ENCODE measurements around the gene ZCCHC8.

Gene ZCCHC8

DNA sequence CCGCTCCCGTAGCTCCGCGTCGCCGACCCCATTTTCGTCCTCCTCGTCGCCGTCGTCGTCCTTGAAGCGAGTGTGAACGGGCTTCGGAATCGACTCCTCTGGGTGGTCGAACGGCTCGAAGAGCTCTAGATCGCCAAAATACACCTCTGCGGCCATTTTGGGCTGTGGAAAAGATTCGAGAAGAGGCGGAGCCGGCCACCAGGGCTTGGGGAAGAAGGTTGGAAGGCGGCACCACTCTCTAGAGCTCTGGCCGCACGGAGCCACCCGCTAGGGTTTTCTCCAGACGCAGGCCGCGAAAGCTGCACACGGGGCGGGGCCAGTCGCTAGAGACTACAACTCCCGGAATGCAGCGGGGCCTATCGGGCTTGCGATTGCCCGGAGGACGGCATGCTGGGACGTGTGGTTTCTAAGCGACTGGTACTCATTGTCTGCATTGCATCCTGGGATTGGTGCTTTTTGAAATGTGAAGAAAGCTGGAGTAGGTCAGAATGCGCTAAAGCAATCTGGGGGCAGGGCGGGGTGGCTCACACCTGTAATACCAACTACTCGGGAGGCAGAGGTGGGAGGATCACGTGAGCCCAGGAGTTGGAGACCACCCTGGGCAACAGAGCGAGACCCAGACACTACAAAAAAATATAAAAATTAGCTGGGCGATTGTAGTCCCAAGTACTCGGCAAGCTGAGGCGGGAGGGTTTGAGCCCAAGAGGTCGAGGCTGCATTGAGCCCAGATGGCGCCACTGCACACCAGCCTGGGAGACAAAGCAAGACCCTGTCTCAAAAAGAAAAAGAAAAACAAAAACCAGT, at the start of gene ZCCHC8:
Gene ZCCHC8, minus strand, starts transcription at position 248 of the 804 bp plus-strand sequence. Its CDS starts 92 bp downstream, at position 156.
- DNase-seq (ENCODE audit: low read depth in 2 of 2, low spot score in 1 of 2): peak; percentile 91 to 92

DNA sequence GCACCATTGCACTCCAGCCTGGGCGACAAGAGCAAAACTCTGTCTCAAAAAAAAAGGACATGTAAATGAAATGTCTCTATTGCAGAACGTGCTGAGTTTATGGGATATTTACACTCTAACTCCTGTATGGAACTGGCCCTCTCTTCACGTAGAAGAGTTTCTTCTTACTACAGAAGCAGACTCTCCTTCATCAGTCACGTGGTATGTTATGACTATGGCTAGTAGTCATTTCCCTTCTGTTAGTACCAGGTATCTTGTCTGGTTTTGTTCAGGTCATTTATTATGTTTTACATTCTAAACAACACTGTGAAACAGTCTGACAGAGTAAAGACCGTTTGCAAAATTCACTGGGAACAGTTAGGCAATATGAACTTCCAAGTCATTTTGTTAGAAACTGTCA, 46.6 kb upstream of the ZCCHC8 start:
- no peak for DNase-seq (ENCODE audit: low read depth in 2 of 2, low spot score in 1 of 2)

DNA sequence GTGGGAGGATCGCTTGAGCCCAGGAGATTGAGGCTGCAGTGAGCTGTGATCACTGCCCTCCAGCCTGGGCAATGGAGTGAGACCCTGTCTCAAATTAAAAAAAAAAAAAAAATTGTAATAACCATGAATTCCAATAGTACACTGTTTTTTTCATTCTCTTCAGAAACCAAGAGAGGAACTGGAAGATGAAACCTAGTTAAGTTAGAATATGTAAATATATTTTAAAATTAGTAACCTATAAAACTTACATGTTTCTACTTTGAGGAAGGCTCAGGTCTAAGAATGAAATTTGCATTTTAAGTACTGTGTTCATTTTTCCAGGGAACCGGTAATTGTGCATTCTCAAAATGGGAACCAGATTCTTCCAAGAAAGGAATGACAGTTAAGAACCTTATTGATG, 45.1 kb upstream of the ZCCHC8 start:
- DNase-seq (ENCODE audit: low read depth in 2 of 2, low spot score in 1 of 2): no peak

DNA sequence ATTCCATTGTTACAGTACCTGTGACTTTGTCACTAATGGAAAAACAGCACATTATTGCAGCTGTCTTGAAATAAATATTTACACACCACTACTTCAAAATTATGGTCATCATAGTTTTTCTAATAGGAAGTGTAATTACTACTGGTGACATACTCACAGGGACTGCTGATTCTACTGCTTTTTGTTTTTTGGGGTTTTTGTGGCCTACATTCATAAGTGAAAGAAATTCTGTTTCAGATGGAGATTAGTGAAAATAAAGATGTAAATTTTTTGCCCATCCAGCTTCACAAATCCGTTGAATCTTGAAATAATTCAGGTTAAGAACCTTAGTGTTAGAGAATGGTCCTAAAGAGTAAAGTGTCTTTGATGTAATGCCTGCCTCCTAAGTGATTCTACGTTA, 43.8 kb upstream of the ZCCHC8 start:
- no peak for DNase-seq (ENCODE audit: low read depth in 2 of 2, low spot score in 1 of 2)

DNA sequence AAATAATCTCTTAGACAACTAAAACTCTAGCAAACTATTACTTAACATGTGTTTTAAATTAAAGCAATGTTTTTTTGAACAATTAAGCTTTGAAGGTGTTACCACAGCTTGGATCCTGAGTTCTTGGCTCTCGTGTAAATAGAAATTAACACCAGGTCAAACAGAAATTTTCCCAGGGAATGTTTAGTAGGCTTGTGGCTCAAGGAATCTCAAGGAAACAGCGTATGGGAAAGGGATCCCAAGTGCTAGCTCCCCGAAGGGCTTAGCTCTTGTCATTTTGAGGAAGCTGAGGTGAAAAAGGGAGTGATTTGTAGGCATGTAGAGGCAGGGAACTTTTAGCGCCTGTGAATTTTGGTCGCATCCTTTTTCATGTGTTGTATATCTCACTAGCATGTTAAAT, 37.8 kb upstream of the ZCCHC8 start:
- DNase-seq (ENCODE audit: low read depth in 2 of 2, low spot score in 1 of 2): no peak

DNA sequence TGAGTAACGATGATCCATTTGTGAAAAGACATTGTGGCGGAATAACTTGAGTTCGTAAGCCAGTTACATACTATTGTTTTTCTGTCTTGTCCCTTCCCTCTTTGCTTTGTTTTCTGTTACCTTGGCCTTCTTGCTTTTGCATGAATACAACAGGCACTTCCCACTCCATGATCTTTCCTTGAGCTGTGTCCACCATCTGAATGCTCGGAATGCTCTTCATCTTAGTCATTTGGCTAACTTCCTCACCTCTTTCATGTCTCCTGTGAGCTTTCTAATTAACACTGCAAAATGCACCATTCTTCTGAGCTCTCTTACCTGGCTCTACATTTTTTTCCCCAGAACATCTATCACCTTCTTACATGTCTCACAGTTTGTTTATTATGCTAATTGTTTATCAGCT, 36.3 kb upstream of the ZCCHC8 start:
- no peak for DNase-seq (ENCODE audit: low read depth in 2 of 2, low spot score in 1 of 2)

DNA sequence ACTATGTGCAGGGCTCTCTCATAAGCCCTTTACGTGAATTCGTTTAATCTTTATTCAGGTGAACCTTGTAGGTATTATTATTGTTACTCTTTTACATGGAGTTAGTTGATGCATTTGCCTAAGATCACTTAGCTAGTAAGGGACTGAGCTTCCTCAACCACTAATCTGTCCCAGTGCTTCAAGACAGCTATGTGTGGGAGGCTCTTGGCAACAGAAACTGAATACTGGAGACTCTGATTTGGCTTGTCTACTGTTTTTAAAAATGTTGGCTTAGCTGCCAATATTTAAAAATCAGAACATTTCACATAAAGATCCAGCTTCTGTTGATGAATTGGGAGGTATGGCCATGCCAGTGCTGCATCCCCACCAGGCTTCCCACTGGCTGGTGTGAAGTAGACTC, 33.1 kb upstream of the ZCCHC8 start:
- DNase-seq (ENCODE audit: low read depth in 2 of 2, low spot score in 1 of 2): no peak

DNA sequence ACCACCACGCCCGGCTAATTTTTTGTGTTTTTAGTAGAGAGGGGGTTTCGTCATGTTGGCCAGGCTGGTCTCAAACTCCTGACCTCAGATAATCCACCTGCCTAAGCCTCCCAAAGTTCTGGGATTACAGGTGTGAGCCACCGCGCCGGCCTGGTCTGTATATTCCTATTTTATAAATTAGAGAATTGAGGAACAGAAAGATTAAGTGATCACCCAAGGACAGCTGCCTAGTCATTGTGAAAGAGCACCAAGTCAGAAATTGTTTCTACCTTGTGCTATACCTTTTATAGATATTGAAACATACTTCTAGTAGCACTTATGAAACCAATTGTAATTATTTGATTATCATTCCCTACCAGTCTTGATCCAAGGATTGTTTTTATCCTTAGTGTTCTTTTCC, 28.3 kb upstream of the ZCCHC8 start:
- DNase-seq (ENCODE audit: low read depth in 2 of 2, low spot score in 1 of 2): no peak

DNA sequence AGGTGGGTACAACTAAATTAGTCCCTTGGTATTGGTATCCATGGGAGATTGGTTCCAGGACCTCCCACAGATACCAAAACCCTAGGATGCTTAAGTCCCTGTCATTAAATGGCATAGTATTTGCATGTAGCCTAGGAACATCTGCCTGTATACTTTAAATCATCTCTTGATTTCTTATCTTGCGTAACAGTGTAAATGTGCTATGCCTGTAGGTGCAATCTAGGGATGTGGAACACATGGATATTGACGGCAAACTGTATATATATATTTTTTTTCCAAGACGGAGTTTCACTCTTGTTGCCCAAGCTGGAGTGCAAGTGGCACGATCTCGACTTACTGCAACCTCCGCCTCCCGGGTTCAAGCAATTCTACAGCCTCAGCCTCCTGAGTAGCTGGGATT, 27.9 kb upstream of the ZCCHC8 start:
- no peak for DNase-seq (ENCODE audit: low read depth in 2 of 2, low spot score in 1 of 2)

DNA sequence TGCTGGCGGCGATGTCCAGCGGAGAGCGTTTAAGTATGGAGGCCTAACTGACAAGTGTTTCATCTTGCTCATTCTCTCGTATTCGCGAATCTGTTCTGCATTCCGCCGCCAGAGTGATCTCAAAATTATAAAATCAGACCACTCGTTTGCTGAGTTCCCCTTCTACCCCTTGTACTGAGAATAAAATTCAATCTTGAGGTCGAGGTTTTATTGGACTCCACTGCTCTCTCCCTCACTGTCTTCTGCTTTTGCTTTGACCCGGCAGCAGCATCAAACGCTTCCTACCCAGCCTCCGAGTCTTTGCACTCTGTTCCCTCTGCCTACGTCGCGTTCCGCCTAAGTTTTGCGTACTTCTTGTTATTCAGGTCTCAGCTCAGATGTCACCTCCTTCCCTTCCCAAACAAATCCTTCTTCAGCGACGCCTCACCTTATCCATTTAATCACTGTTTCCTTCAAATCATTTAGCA, 26.8 kb upstream of the ZCCHC8 start:
- DNase-seq (ENCODE audit: low read depth in 2 of 2, low spot score in 1 of 2): no peak

DNA sequence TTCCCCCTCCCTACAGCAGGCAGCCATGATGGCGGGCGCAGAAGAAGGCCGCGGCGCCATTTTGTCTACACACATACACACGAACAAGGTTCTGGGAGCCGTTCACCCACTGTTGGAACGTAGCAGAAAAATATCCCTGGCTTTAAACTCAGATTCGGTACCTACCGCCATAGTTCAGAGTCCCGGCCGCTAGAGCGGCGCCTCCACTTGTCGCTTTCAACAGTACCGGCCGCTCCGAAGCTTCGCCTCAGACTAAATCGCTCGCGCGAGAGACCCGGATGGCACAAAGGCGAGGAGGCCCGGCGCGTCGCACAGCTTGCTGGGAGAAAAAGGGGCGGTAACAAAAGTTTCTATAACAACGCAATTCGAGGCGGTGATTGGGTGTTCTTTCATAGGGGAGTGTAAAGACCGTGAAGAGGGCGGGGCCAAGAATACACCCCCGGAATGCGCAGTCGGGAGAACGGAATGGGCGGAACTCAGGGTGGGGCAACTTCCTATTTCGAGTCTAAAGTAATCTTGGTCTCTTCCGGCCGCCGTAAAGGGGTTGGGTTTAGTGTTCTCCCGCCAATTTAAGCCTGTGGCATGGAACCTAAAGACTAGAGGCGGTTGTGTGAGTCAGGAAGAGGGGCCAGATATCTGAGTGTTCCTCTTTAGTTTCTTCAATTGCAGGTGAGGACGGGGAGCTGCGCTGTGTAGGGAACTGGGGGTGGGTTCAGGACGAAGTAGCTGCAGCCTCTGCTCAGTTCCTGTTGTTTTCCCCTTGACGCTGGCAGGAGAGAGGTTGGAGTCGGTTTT, 26.1 kb upstream of the ZCCHC8 start, which contains the start of the genes KNTC1 and RSRC2:
Gene KNTC1, plus strand, starts transcription at position 567 of the 795 bp plus-strand sequence. CDS start 2,815 bp downstream, outside the sequence.
Gene RSRC2, minus strand, starts transcription at position 254 of the 795 bp plus-strand sequence. Its CDS starts 83 bp downstream, at position 171.
- DNase-seq (ENCODE audit: low read depth in 2 of 2, low spot score in 1 of 2): peak; percentile 93 to 96

DNA sequence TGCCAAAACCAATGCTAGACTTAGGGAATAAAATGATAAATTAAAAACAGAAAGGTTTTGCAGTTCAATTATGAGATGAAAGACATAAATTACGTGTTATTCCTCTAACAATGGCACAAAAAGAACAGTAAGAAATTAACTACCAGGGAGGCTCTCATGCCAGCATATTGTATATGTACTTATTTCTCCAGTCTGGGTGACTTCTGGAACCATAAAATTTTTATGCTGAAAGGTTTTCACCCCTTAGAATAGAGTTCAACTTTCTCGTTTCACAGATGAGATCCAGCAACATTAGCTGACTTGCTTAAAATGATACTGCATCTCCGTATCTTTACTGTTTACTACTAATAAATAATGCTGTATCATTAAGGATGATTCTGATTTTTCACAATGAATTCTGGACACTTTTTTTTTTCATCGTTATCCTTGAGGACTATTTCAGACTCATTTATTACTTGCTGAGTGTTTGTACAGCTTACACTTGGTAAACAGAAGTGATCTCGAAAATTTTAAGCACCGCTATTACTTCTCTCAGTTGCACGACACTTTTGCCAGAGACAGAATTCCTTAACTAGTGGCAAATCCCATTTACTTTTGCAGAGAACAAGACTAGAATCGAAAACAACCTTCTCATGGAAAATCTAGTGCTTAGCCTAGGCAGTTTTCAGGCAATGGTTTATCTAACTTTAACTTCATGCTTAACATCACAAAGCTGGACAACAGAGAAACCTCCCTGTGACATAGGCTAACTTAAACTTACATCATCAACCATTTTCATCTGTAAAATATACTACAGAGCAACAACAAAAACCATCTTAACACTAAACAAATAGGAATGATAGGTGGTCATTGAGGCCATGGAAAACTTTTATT, 23.4 kb upstream of the ZCCHC8 start:
- no peak for DNase-seq (ENCODE audit: low read depth in 2 of 2, low spot score in 1 of 2)

DNA sequence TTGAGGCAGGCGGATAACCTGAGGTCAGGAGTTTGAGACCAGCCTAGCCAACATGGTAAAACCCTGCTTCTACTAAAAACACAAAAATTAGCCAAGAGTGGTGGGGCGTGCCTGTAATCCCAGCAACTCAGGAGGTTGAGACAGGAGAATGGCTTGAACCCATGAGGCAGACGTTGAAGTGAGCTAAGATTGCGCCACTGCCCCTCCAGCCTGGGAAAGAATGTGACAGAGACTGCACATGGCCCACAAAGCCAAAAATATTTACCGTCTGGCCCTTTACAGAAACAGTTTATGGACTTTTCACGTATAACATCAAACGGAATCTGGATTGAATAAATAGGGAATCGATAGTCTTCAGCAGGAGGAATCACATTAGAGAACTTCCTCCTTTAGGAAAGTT, 22.5 kb upstream of the ZCCHC8 start:
- no peak for DNase-seq (ENCODE audit: low read depth in 2 of 2, low spot score in 1 of 2)

DNA sequence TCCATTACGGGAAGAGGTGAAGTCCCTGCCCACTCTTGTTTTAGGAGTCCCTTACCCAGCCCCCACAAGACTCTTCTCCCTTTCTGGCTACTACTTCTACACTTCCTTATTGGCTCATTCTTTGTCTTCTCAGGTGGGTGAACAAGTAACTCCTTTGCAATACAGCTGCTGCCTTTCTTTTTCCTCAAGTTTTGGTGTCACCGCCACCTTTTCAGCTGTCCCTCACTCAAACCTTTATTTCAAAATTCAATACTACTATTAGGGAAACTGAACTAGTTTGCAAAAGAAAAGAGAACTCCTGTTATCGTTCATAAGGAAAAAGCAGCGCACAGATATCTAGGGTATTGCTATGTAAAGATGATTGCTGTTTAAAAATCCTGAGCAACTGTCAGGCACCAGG, 19.9 kb upstream of the ZCCHC8 start:
- DNase-seq (ENCODE audit: low read depth in 2 of 2, low spot score in 1 of 2): no peak

DNA sequence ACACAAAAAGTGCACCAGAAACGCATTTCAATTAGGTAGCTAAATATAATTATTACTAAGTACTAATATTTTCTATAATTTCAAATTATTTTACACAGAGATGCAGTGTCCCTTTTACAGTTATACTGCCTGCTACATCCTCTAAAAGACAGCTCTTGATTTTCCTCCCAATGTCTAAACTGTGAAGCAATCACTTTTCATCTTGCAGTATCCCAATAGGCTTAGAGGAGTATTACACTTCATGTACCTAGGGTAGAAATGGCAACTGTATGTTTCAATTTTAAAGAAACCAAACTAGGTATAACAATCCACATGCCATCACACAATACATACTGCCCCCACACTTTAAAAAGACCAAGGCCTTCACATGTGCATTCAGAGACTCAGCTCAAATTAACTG, 18.7 kb upstream of the ZCCHC8 start:
- DNase-seq (ENCODE audit: low read depth in 2 of 2, low spot score in 1 of 2): no peak

DNA sequence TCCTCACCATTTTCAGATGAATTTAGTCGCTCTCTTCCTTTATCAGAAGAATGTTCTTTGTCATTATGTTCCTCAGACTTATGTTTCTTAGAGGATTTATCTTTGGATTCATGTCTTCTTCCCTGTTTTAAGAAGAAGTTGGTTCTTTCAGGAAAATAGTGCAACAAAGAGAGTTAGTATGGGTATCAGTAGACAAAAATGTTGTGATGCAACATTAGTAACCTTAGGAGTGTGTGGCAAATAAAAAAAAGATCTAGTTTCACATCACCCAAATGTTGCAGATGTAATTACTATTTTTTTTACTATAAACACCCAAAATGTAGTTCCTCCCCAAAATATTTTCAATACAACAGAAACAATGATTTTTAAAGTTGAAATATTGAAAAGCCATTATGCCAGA, 18.2 kb upstream of the ZCCHC8 start:
- DNase-seq (ENCODE audit: low read depth in 2 of 2, low spot score in 1 of 2): no peak

DNA sequence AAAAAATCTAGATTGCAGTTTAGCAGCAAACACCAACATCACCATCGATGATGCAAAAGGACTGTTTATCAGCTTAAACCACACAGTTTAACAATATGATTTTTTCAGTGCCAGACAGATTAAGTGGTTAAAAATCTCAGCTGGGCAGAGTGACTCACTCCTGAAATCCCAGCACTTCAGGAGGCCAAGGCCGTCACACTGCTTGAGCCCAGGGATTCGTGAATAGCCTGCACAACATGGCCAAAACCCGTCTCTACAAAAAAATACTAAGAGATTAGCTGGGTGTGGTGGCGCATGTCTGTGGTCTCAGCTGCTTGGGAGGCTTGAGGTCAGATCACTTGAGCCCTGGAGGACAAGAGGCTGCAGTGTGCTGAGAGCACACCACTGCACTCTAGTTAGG, 17.1 kb upstream of the ZCCHC8 start:
- no peak for DNase-seq (ENCODE audit: low read depth in 2 of 2, low spot score in 1 of 2)

DNA sequence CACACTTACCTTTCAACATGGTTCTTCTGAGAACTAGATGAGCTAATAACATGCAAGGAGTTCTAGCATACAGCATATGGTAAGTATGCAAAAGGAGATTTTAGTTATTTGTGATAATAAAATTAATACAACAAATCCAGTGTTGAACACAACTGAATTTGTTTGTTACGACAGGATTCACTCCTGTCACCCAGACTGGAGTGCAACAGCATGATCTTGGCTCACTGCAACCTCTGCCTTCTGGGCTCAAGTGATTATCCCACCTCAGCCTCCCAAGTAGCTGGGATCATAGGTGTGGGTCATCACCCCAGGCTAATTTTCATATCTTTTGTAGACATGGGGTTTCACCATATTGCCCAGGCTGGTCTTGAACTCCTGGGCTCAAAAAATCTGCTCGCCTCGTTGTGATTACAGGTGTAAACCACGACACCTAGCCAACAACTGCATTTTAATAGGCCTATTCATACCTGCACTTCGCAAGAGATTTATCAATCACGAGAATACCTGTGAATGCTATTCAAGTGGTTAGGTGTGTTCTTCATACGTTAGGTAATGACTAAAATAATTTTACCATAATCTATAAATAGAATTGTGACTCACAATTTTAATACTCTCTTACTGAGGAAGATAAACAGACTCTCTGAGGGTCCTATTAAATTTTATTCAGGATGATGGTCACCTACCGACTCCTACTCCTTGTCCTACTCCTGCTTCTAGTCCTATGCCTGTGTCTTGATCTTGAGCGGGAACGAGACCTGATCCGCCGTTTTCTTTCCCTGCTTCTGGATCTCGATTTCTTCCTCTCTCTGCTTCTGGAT, 16.0 kb upstream of the ZCCHC8 start:
- no peak for DNase-seq (ENCODE audit: low read depth in 2 of 2, low spot score in 1 of 2)

DNA sequence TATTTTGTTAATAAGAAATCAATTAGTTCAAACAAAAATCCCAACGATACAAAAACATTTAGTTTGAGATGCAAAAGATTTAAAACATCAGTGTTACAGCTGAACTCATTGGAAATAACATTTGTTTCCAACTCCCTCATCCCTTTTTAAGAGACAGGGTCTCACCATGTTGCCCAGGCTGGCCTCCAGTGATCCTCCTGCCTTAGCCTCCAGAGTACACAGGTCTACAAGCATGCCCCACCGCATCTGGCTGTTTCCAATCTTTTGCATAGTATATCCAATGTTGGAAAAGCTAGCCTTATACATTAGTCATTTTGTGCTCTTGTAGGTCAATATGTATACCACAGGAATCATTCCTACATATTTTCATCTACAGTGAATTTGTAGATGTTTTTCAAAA, 14.5 kb upstream of the ZCCHC8 start:
- DNase-seq (ENCODE audit: low read depth in 2 of 2, low spot score in 1 of 2): no peak

DNA sequence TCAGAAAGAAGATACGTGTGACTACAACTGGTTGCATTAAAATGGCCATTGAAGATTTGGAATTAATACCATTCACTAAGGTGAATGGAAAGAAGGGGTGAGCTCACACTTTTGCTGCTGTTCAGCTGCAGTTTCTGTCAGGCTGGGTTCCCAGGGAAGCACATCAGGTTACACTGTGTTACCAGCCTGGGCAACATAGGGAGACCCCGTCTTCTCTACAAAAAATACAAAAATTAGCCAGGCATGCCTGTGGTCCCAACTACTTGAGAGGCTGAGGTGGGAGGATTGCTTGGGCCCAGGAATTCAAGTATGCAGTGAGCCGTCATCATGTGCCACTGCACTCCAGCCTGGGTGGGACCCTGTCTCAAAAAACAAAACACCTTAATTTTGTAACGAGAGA, 12.9 kb upstream of the ZCCHC8 start:
- no peak for DNase-seq (ENCODE audit: low read depth in 2 of 2, low spot score in 1 of 2)

All from stimulated activated CD8-positive, alpha-beta memory T cell treated with anti-CD3 and anti-CD28 coated beads, Interleukin-4, amount 100 ng/mL, for 1 hour (primary cell).